Adrenal gland (tissue), 5 donors: ENCODE results near the gene PRKN.

ENCODE experiments used
- POLR2A ChIP-seq, 2 donors: fragments of 450-650 bp; IDR thresholded peaks; one replicate each; pipeline ENCODE4 v1.6.1; 2017; ENCODE audit warnings: antibody characterized with exemption in 2 of 2, mild to moderate bottlenecking in 2 of 2, moderate library complexity in 1 of 2
- TF ChIP-seq, protein P1 (sequence below), 6 experiments: fragments of 450-650 bp in 4 of 6; fragments of 200-600 bp in 2 of 6; sonication (generic) in 1 of 6; IDR thresholded peaks; 1 replicate in 5 of 6; 2 replicates in 1 of 6; pipeline versions ENCODE4 v1.5.1 to v1.8.0; 2016 to 2021; ENCODE audit warnings: antibody characterized with exemption in 6 of 6, mild to moderate bottlenecking in 2 of 6, moderate library complexity in 1 of 6
- donor health status: DM: no; HTN: no; CAD: no.

DNA sequence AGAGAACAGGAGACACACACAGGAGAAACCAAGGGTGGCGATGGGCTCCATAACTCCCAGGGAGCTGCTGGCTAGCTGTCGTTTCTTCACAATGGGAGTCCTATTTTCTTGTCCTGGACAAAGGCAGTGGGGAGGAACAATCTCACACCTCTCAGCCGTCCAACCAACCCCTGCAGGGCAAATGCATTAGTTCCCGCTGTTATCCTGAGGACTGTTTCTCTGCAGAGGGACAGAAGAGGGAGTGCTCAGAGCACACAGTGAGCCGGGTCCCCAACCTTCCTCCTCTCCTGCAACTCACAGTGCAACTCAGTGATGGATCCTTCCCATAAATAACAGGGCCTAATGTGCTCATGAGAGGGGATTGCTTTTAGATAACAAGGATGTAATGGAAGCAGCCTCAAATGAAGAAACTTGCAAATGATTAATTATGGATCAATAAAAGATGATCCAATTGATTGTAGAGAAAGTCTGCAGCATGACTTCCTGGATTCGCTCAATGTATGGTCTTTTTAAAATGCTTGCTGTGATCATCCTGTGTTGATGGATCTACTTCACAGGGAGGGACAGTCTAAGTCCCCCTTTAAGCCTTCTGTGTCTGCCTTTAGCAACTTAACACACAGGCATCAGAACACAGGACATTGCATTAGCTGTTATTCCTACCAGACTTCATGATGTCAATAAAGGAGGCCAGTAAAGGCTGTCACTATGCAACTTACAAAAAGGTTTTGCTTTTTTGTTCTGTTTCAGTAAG, 1000.3 kb downstream of the PRKN start:
- TF ChIP-seq POLR2A (IDR thresholded peaks at IDR 0.05): no peak
- TF ChIP-seq, protein P1, sequence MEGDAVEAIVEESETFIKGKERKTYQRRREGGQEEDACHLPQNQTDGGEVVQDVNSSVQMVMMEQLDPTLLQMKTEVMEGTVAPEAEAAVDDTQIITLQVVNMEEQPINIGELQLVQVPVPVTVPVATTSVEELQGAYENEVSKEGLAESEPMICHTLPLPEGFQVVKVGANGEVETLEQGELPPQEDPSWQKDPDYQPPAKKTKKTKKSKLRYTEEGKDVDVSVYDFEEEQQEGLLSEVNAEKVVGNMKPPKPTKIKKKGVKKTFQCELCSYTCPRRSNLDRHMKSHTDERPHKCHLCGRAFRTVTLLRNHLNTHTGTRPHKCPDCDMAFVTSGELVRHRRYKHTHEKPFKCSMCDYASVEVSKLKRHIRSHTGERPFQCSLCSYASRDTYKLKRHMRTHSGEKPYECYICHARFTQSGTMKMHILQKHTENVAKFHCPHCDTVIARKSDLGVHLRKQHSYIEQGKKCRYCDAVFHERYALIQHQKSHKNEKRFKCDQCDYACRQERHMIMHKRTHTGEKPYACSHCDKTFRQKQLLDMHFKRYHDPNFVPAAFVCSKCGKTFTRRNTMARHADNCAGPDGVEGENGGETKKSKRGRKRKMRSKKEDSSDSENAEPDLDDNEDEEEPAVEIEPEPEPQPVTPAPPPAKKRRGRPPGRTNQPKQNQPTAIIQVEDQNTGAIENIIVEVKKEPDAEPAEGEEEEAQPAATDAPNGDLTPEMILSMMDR (IDR thresholded peaks at IDR 0.05): no peak
